Hematopoietic multipotent progenitor cell treated with erythropoietin and hydrocortisone succinate and interleukin-3 and kit ligand, for 8 days (in vitro differentiated cells): ENCODE measurements around the gene REPIN1.

Experiments
- DNase-seq: peaks from one replicate; pipeline ENCODE4 v3.0.0-alpha.2; 2015

The REPIN1 gene

GRCh38 chr7:150398108-150398964, 29.7 kb downstream of the REPIN1 start:
- no peak for DNase-seq

GRCh38 chr7:150398965-150399320, 30.3 kb downstream of the REPIN1 start:
- no peak for DNase-seq

GRCh38 chr7:150399421-150400007, 30.9 kb downstream of the REPIN1 start:
- DNase-seq: no peak

GRCh38 chr7:150400008-150400787, 31.6 kb downstream of the REPIN1 start:
- peak; percentile 31 for DNase-seq

- DNase-seq: no peak
Measured at GRCh38 chr7:150400788-150401423, 32.3 kb downstream of the REPIN1 start.

- DNase-seq: no peak
Measured at GRCh38 chr7:150401424-150401790, 32.8 kb downstream of the REPIN1 start.

- no peak for DNase-seq
Measured at GRCh38 chr7:150401861-150402631, 33.4 kb downstream of the REPIN1 start.

- DNase-seq: no peak
Measured at GRCh38 chr7:150402671-150403321, 34.2 kb downstream of the REPIN1 start.

- DNase-seq: no peak
Measured at GRCh38 chr7:150403376-150404171, 35.0 kb downstream of the REPIN1 start.

- peak; percentile 68 for DNase-seq
Measured at GRCh38 chr7:150404172-150404804, 35.7 kb downstream of the REPIN1 start.

- peak; percentile 83 for DNase-seq
Measured at GRCh38 chr7:150404805-150405583, 36.4 kb downstream of the REPIN1 start.

- peak; percentile 91 for DNase-seq
Measured at GRCh38 chr7:150405584-150406311, 37.1 kb downstream of the REPIN1 start.

GRCh38 chr7:150406312-150406566, 37.6 kb downstream of the REPIN1 start:
- no peak for DNase-seq

GRCh38 chr7:150406567-150407421, 38.2 kb downstream of the REPIN1 start:
- peak; percentile 86 for DNase-seq

- no peak for DNase-seq
Measured at GRCh38 chr7:150407588-150408392, 39.2 kb downstream of the REPIN1 start.

GRCh38 chr7:150408393-150409299, 40.0 kb downstream of the REPIN1 start:
- no peak for DNase-seq
